Muscle layer of colon (tissue), 2 donors: ENCODE data around the gene FGF1.

ENCODE experiments used
- H3K27ac ChIP-seq: one replicate; pipeline ENCODE4 v1.7.0; 2013; ENCODE audit warnings: low read depth, mild to moderate bottlenecking, low read length, moderate library complexity
- H3K27me3 ChIP-seq, 2 donors: one replicate each; pipeline ENCODE4 v1.7.0; 2013; ENCODE audit warnings: low read length in 2 of 2, mild to moderate bottlenecking in 2 of 2; ENCODE audit not compliant: insufficient read depth in 2 of 2, control insufficient read depth in 1 of 2
- H3K36me3 ChIP-seq: one replicate; pipeline ENCODE4 v1.7.0; 2013; ENCODE audit warnings: mild to moderate bottlenecking, low read length; ENCODE audit not compliant: insufficient read depth
- H3K4me1 ChIP-seq: one replicate; pipeline ENCODE4 v1.7.0; 2013; ENCODE audit warnings: mild to moderate bottlenecking, low read length; ENCODE audit not compliant: insufficient read depth
- H3K4me3 ChIP-seq, 2 donors: one replicate each; pipeline ENCODE4 v1.7.0; 2013; ENCODE audit warnings: low read length in 2 of 2, low read depth in 1 of 2, mild to moderate bottlenecking in 1 of 2, moderate library complexity in 1 of 2
- H3K9ac ChIP-seq: one replicate; pipeline ENCODE4 v1.7.0; 2013; ENCODE audit warnings: low read length
- H3K9me3 ChIP-seq: one replicate; pipeline ENCODE4 v1.7.0; 2013; ENCODE audit warnings: mild to moderate bottlenecking, low read length
- donor health status: abdominal sarcoma.
- donor health status: Adenocarcinoma of cecum.

FGF1 gene

DNA sequence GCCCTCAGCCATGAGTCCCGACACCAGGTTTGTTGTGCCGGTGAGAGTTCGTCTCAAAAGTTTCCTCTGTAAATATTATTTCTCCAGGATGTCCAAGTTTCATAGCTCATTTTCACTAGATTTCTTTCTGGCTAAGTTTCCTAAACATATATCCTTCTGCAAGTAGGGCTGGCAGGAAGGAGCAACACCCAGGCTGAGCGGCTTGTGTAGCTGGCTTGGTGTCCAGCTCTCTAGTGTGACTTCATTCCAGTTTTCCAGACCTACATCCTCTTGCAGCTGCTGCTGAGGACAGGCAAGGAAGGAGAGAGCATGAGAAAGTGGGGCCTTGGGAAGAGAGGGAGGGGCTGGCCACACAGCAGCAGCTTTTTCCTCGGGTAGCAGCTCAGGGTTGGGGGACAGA lies 80.3 kb downstream of the FGF1 start:
- Histone ChIP-seq H3K4me1 (peaks cover 8% of the 10 kb centered on the region), H3K4me3 (no peak overlapping the region), H3K36me3 (no peaks in the 10 kb centered on the region), H3K27me3 (no peaks in the 10 kb centered on the region), H3K9ac (no peak overlapping the region), H3K9me3 (no peaks in the 10 kb centered on the region), H3K27ac (no peak overlapping the region)

GRCh38 chr5:142602720-142603245 lies 83.1 kb downstream of the FGF1 start:
- no peaks in the 10 kb centered on the region for H3K9me3 ChIP-seq
- no peak overlapping the region for H3K9ac ChIP-seq
- no peak overlapping the region for H3K4me3 ChIP-seq
- no peak overlapping the region for H3K27ac ChIP-seq
- no peaks in the 10 kb centered on the region for H3K27me3 ChIP-seq
- H3K4me1 ChIP-seq: peaks cover 14% of the 10 kb centered on the region
- no peaks in the 10 kb centered on the region for H3K36me3 ChIP-seq

DNA sequence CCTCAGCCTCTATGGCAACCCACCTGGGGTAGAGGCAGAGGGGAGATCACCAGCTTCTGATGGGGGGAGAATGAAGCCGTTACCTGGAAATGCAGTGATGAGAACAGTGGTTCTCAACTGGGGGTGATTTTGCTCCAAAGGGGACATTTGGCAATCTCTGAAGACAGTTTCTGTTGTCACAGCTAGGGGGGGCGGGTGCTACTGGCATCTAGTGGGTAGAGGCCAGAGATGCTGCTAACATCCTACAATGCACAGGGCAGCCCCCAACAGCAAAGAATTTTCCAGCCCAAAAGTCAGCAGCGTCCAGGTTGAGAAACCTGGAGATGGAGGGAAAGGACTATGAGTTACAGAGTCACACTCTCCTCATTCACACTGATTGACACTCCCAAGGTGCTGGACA lies 84.5 kb downstream of the FGF1 start:
- Histone ChIP-seq H3K9ac (no peak overlapping the region), H3K4me1 (peaks cover 14% of the 10 kb centered on the region), H3K27ac (no peak overlapping the region), H3K9me3 (no peaks in the 10 kb centered on the region), H3K4me3 (peak overlapping the region in 1 of 2 donors; percentile 44), H3K36me3 (no peaks in the 10 kb centered on the region), H3K27me3 (no peaks in the 10 kb centered on the region)

- H3K9ac ChIP-seq: no peak overlapping the region
- H3K36me3 ChIP-seq: no peaks in the 10 kb centered on the region
- H3K4me3 ChIP-seq: peak overlapping the region; percentile 15 to 44
- peaks cover 14% of the 10 kb centered on the region for H3K4me1 ChIP-seq
- no peaks in the 10 kb centered on the region for H3K9me3 ChIP-seq
- peak overlapping the region; percentile 43 for H3K27ac ChIP-seq
- H3K27me3 ChIP-seq: no peaks in the 10 kb centered on the region
Observed at GRCh38 chr5:142600611-142601358, 85.1 kb downstream of the FGF1 start.

- Histone ChIP-seq H3K4me3 (no peak overlapping the region), H3K9ac (no peak overlapping the region), H3K27ac (no peak overlapping the region), H3K4me1 (peaks cover 14% of the 10 kb centered on the region), H3K36me3 (no peaks in the 10 kb centered on the region), H3K27me3 (no peaks in the 10 kb centered on the region), H3K9me3 (no peaks in the 10 kb centered on the region)
Observed at GRCh38 chr5:142600092-142600491, 85.8 kb downstream of the FGF1 start.

- no peak overlapping the region for H3K9ac ChIP-seq
Observed at GRCh38 chr5:142598338-142598700, 87.6 kb downstream of the FGF1 start.

GRCh38 chr5:142597546-142598337 lies 88.1 kb downstream of the FGF1 start:
- Histone ChIP-seq H3K36me3 (no peaks in the 10 kb centered on the region), H3K4me3 (no peak overlapping the region), H3K9me3 (no peaks in the 10 kb centered on the region), H3K27ac (no peak overlapping the region), H3K9ac (no peak overlapping the region), H3K4me1 (peaks cover 14% of the 10 kb centered on the region), H3K27me3 (no peaks in the 10 kb centered on the region)

More at GRCh38 chr5:142598338-142598700, 87.6 kb downstream of the FGF1 start:
- H3K4me1 ChIP-seq: peaks cover 14% of the 10 kb centered on the region
- no peak overlapping the region for H3K27ac ChIP-seq
- no peak overlapping the region for H3K4me3 ChIP-seq
- no peaks in the 10 kb centered on the region for H3K27me3 ChIP-seq
- H3K9me3 ChIP-seq: no peaks in the 10 kb centered on the region
- H3K36me3 ChIP-seq: no peaks in the 10 kb centered on the region

GRCh38 chr5:142597025-142597424 lies 88.9 kb downstream of the FGF1 start:
- Histone ChIP-seq H3K4me1 (peaks cover 14% of the 10 kb centered on the region), H3K36me3 (no peaks in the 10 kb centered on the region), H3K27ac (no peak overlapping the region), H3K27me3 (no peaks in the 10 kb centered on the region), H3K9ac (no peak overlapping the region), H3K9me3 (no peaks in the 10 kb centered on the region), H3K4me3 (no peak overlapping the region)

DNA sequence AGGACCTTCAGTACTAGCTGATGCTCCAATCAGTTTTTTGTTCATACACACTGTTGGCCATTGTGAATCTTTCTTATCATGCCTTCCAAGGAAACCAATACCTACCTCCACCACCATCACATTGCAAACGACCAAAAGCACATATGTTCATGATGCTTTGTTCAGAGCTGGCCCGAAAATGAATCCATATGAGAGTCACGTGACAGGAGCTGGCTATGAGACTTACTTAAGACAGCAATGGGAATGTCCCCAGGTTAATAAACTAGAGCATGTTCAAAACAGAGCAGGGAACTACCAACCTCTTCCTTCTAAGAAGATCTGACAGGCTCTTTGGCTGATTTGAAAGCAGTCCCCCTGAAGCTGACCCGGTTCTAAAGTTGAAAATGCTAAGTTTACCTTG lies 93.5 kb downstream of the FGF1 start:
- no peaks in the 10 kb centered on the region for H3K9me3 ChIP-seq
- H3K4me1 ChIP-seq: no peaks in the 10 kb centered on the region
- no peak overlapping the region for H3K27ac ChIP-seq
- no peaks in the 10 kb centered on the region for H3K36me3 ChIP-seq
- H3K27me3 ChIP-seq: no peaks in the 10 kb centered on the region
- H3K4me3 ChIP-seq: no peak overlapping the region
- H3K9ac ChIP-seq: no peak overlapping the region

DNA sequence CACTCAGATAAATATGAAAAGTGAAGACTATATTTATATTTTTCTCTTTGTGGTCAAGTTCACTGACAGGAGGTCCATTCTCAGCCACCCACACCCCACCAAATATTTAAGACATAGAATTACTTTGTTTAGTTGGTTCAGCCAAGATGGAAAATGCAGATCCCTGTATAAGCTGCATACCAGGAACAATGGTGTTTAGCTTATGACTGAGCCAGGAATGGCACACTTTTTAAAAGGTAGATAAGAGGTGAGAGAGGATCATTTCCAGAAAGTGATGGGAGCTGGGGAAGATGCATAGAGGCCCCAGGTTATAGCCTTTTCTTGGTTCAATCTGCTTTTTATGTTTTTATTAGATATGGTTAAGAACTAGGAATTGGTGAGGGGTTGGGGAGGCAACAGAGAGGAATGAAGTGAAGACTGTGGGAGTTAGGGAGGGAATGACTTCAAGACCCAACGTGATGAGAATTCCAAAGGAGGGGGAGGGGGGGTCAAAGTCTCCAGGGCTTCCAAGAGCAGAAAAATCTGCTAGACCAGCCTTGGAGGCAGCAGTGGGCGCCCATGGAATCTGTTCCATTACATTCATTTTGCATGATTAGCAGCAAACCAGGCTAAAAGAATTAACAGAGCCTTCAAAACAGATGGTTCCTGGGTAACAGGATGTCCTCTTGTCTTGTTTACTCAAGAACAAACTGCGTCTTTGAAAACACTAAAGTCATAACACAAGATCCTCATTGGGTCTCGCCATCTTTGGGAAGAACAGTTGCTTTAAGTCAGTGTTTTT lies 95.2 kb downstream of the FGF1 start:
- Histone ChIP-seq H3K4me1 (no peaks in the 10 kb centered on the region), H3K27ac (no peak overlapping the region), H3K9ac (no peak overlapping the region), H3K27me3 (no peaks in the 10 kb centered on the region), H3K36me3 (no peaks in the 10 kb centered on the region), H3K4me3 (no peak overlapping the region), H3K9me3 (no peaks in the 10 kb centered on the region)

GRCh38 chr5:142589720-142590119 lies 96.2 kb downstream of the FGF1 start:
- H3K36me3 ChIP-seq: no peaks in the 10 kb centered on the region
- H3K9me3 ChIP-seq: no peaks in the 10 kb centered on the region
- H3K27me3 ChIP-seq: no peaks in the 10 kb centered on the region
- H3K4me3 ChIP-seq: no peak overlapping the region
- no peaks in the 10 kb centered on the region for H3K4me1 ChIP-seq
- no peak overlapping the region for H3K27ac ChIP-seq
- no peak overlapping the region for H3K9ac ChIP-seq
